GM18520 (cell line): Measurements from ENCODE around the gene PSMB7.

ENCODE experiments used
- ATAC-seq: cut with Tn5 transposase; IDR thresholded peaks from one replicate; pipeline ENCODE4 v1.9.1; 2021; ENCODE audit not compliant: unreplicated experiment

PSMB7 gene

GRCh38 chr9:124346347-124347163, 68.7 kb downstream of the PSMB7 start:
- ATAC-seq = no peak

- no peak for ATAC-seq
These were observed 69.4 kb downstream of the PSMB7 start for GRCh38 chr9:124345751-124346281.

GRCh38 chr9:124345063-124345462, 70.2 kb downstream of the PSMB7 start:
- no peak for ATAC-seq

GRCh38 chr9:124344291-124345050, 70.8 kb downstream of the PSMB7 start:
- ATAC-seq = no peak

GRCh38 chr9:124343533-124344290, 71.5 kb downstream of the PSMB7 start:
- no peak for ATAC-seq

- no peak for ATAC-seq
These were observed 72.3 kb downstream of the PSMB7 start for GRCh38 chr9:124342776-124343485.

- no peak for ATAC-seq
These were observed 72.9 kb downstream of the PSMB7 start for GRCh38 chr9:124342402-124342775.

- ATAC-seq = no peak
These were observed 73.6 kb downstream of the PSMB7 start for GRCh38 chr9:124341455-124342170.

- no peak for ATAC-seq
These were observed 74.8 kb downstream of the PSMB7 start for GRCh38 chr9:124340219-124341069.

GRCh38 chr9:124339603-124340146, 75.6 kb downstream of the PSMB7 start:
- no peak for ATAC-seq

- ATAC-seq = no peak
These were observed 77.7 kb downstream of the PSMB7 start for GRCh38 chr9:124337562-124337961.

GRCh38 chr9:124335320-124335707, 79.9 kb downstream of the PSMB7 start:
- no peak for ATAC-seq

GRCh38 chr9:124334568-124335319, 80.5 kb downstream of the PSMB7 start:
- ATAC-seq = no peak

- ATAC-seq = no peak
These were observed 82.1 kb downstream of the PSMB7 start for GRCh38 chr9:124333203-124333579.

GRCh38 chr9:124332361-124333202, 82.7 kb downstream of the PSMB7 start:
- ATAC-seq = no peak

GRCh38 chr9:124331580-124331979, 83.7 kb downstream of the PSMB7 start:
- no peak for ATAC-seq

GRCh38 chr9:124330011-124330697, 85.1 kb downstream of the PSMB7 start:
- no peak for ATAC-seq
